KMS-11 (cell line): Measurements from ENCODE around the gene FGF3.

Experiments used
- H2AFZ ChIP-seq: fragments of 200-600 bp; sonication (generic); 2 replicates; pipeline ENCODE4 v1.6.1; 2016; ENCODE audit warnings: antibody characterized with exemption, mixed run types, low read depth
- H3K27ac ChIP-seq: fragments of 200-600 bp; sonication (generic); 2 replicates; pipeline ENCODE4 v1.6.1; 2016; ENCODE audit warnings: mild to moderate bottlenecking, mixed run types
- H3K27me3 ChIP-seq: fragments of 200-600 bp; sonication (generic); 2 replicates; pipeline ENCODE4 v1.6.1; 2017; ENCODE audit warnings: mild to moderate bottlenecking, low read depth, mixed run types, moderate library complexity; ENCODE audit not compliant: insufficient read depth
- H3K36me3 ChIP-seq: fragments of 200-600 bp; sonication (generic); 2 replicates; pipeline ENCODE4 v1.6.1; 2017; ENCODE audit warnings: mild to moderate bottlenecking, mixed run types; ENCODE audit not compliant: insufficient read depth
- H3K4me1 ChIP-seq: fragments of 200-600 bp; sonication (generic); 2 replicates; pipeline ENCODE4 v1.6.1; 2016; ENCODE audit warnings: mild to moderate bottlenecking, low read depth, mixed run types; ENCODE audit not compliant: poor library complexity, severe bottlenecking
- H3K4me2 ChIP-seq: fragments of 200-600 bp; sonication (generic); 2 replicates; pipeline ENCODE4 v1.7.0; 2016; ENCODE audit warnings: mild to moderate bottlenecking, mixed run types
- H3K4me3 ChIP-seq: fragments of 200-600 bp; sonication (generic); IDR thresholded peaks from 2 replicates; pipeline ENCODE4 v1.6.1; 2017; ENCODE audit warnings: low read depth, low read length, mixed read lengths; ENCODE audit not compliant: insufficient read depth
- H3K79me2 ChIP-seq: fragments of 200-600 bp; sonication (generic); 2 replicates; pipeline ENCODE4 v1.6.1; 2016; ENCODE audit warnings: low read depth, mixed run types; ENCODE audit not compliant: insufficient read depth
- H3K9ac ChIP-seq: fragments of 200-600 bp; sonication (generic); 2 replicates; pipeline ENCODE4 v1.6.1; 2016; ENCODE audit warnings: mild to moderate bottlenecking, mixed run types
- H4K20me1 ChIP-seq: fragments of 200-600 bp; sonication (generic); 2 replicates; pipeline ENCODE4 v1.6.1; 2016; ENCODE audit warnings: mild to moderate bottlenecking, mixed run types; ENCODE audit not compliant: insufficient read depth
- CTCF ChIP-seq: fragments of 200-600 bp; sonication (generic); conservative IDR thresholded peaks from 2 replicates; pipeline ENCODE4 v1.6.1; 2017; ENCODE audit warnings: low read depth, mild to moderate bottlenecking, antibody characterized with exemption, low read length, moderate library complexity, mixed read lengths

The FGF3 gene

GRCh38 chr11:69852056-69852455, 32.8 kb upstream of the FGF3 start:
- H3K4me2 ChIP-seq: no peak overlapping the region
- no peaks in the 10 kb centered on the region for H3K36me3 ChIP-seq
- H3K27ac ChIP-seq: no peak overlapping the region
- no peak for TF ChIP-seq CTCF
- H3K4me1 ChIP-seq: no peaks in the 10 kb centered on the region
- H3K27me3 ChIP-seq: no peaks in the 10 kb centered on the region
- no peak overlapping the region for H3K4me3 ChIP-seq
- H2AFZ ChIP-seq: no peak overlapping the region
- no peaks in the 10 kb centered on the region for H4K20me1 ChIP-seq
- no peak overlapping the region for H3K9ac ChIP-seq
- H3K79me2 ChIP-seq: no peaks in the 10 kb centered on the region

GRCh38 chr11:69848201-69848600, 29.0 kb upstream of the FGF3 start:
- Histone ChIP-seq H3K79me2 (no peaks in the 10 kb centered on the region), H3K9ac (no peak overlapping the region)
- TF ChIP-seq CTCF: no peak

GRCh38 chr11:69844396-69844795, 25.2 kb upstream of the FGF3 start:
- H4K20me1 ChIP-seq: no peaks in the 10 kb centered on the region
- H3K4me2 ChIP-seq: no peak overlapping the region
- no peak overlapping the region for H3K4me3 ChIP-seq
- H3K4me1 ChIP-seq: no peaks in the 10 kb centered on the region
- no peak overlapping the region for H3K27ac ChIP-seq
- H3K27me3 ChIP-seq: no peaks in the 10 kb centered on the region
- no peak overlapping the region for H2AFZ ChIP-seq
- no peak for TF ChIP-seq CTCF
- H3K36me3 ChIP-seq: no peaks in the 10 kb centered on the region
- no peaks in the 10 kb centered on the region for H3K79me2 ChIP-seq
- H3K9ac ChIP-seq: no peak overlapping the region

More at GRCh38 chr11:69848201-69848600, 29.0 kb upstream of the FGF3 start:
- H3K36me3 ChIP-seq: no peaks in the 10 kb centered on the region
- no peak overlapping the region for H3K4me3 ChIP-seq
- no peak overlapping the region for H2AFZ ChIP-seq
- no peaks in the 10 kb centered on the region for H4K20me1 ChIP-seq
- H3K27ac ChIP-seq: no peak overlapping the region
- no peak overlapping the region for H3K4me2 ChIP-seq
- no peaks in the 10 kb centered on the region for H3K4me1 ChIP-seq
- H3K27me3 ChIP-seq: no peaks in the 10 kb centered on the region

- H3K9ac ChIP-seq: no peak overlapping the region
- H3K36me3 ChIP-seq: no peaks in the 10 kb centered on the region
- H3K4me3 ChIP-seq: no peak overlapping the region
- H4K20me1 ChIP-seq: no peaks in the 10 kb centered on the region
- no peak overlapping the region for H3K4me2 ChIP-seq
- H3K27me3 ChIP-seq: no peaks in the 10 kb centered on the region; the same call in 1 of the 2 replicates
- H3K4me1 ChIP-seq: no peaks in the 10 kb centered on the region
- H2AFZ ChIP-seq: no peak overlapping the region
- no peaks in the 10 kb centered on the region for H3K79me2 ChIP-seq
- no peak for TF ChIP-seq CTCF
- H3K27ac ChIP-seq: no peak overlapping the region
Observed at GRCh38 chr11:69843529-69843921, 24.3 kb upstream of the FGF3 start.
